Frontal cortex (tissue), 4 donors: Measurements from ENCODE around the gene TNNC1. TPM values are rescaled to one million over a fixed set of nuclear protein-coding genes. Genes with fewer than 3 reads are reported as not detected.
A peak's percentile ranks its signal among the peaks of the same experiment; 100 is the strongest.

Experiments
- DNase-seq, 2 donors: peaks; one replicate each; pipeline ENCODE4 v3.0.0; 2012; ENCODE audit warnings: low spot score in 2 of 2
- FAIRE-seq: peaks from 2 replicates; lab custom pipeline; 2012; peaks lifted over from hg19 to GRCh38; lab: Jason Lieb, UNC
- total RNA-seq: library from RNA; depleted of rRNA; stranded (reverse); fragments of >200 nt; gene quantifications from one replicate; pipeline ENCODE4 v1.2.3, GENCODE V29; 2014
- donor health status: control.
- donor health status: control.
- donor health status: control.

The TNNC1 gene
- 0.41 TPM for total RNA-seq

GRCh38 chr3:52453496-52454249 is at the start of gene TNNC1:
TNNC1 (minus strand) TSS chr3:52454041; CDS start chr3:52454015, 26 bp downstream.
- FAIRE-seq: no peak
- DNase-seq: no peak

- no peak for FAIRE-seq
These were observed 49.0 kb upstream of the TNNC1 start for GRCh38 chr3:52502808-52503350.

GRCh38 chr3:52502001-52502400 is 48.2 kb upstream of the TNNC1 start:
- FAIRE-seq (no peak), DNase-seq (no peak)

More at GRCh38 chr3:52502808-52503350, 49.0 kb upstream of the TNNC1 start:
- no peak for DNase-seq

- DNase-seq: no peak
- FAIRE-seq: no peak
These were observed 47.2 kb upstream of the TNNC1 start for GRCh38 chr3:52501046-52501445.

GRCh38 chr3:52498137-52499054 is 44.6 kb upstream of the TNNC1 start:
- peak in 1 of 2 donors; percentile 58 for DNase-seq
- FAIRE-seq: no peak

GRCh38 chr3:52495777-52496602 is 42.1 kb upstream of the TNNC1 start:
- FAIRE-seq (no peak), DNase-seq (no peak)

GRCh38 chr3:52494886-52495495 is 41.1 kb upstream of the TNNC1 start, which contains the start of gene STAB1:
STAB1 (plus strand) TSS chr3:52495338; CDS start chr3:52495414, 76 bp downstream.
- no peak for FAIRE-seq
- no peak for DNase-seq

GRCh38 chr3:52494445-52494844 is 40.6 kb upstream of the TNNC1 start:
- FAIRE-seq: no peak
- no peak for DNase-seq

GRCh38 chr3:52493232-52494017 is 39.6 kb upstream of the TNNC1 start:
- DNase-seq: no peak
- FAIRE-seq: no peak

GRCh38 chr3:52492059-52492458 is 38.2 kb upstream of the TNNC1 start:
- DNase-seq (no peak), FAIRE-seq (no peak)

GRCh38 chr3:52490939-52491526 is 37.2 kb upstream of the TNNC1 start:
- DNase-seq: peak in 1 of 2 donors; percentile 62

GRCh38 chr3:52490035-52490938 is 36.4 kb upstream of the TNNC1 start:
- DNase-seq (no peak), FAIRE-seq (no peak)

More at GRCh38 chr3:52490939-52491526, 37.2 kb upstream of the TNNC1 start:
- FAIRE-seq: no peak

- no peak for DNase-seq
- no peak for FAIRE-seq
These were observed 35.6 kb upstream of the TNNC1 start for GRCh38 chr3:52489453-52489852.

- FAIRE-seq (no peak), DNase-seq (no peak)
These were observed 34.9 kb upstream of the TNNC1 start for GRCh38 chr3:52488746-52489145.

- no peak for FAIRE-seq
- no peak for DNase-seq
These were observed 34.2 kb upstream of the TNNC1 start for GRCh38 chr3:52487788-52488691.
